ENCODE measurements around the gene SNAP25. TPM values are rescaled to one million over a fixed set of nuclear protein-coding genes. Genes with fewer than 3 reads are reported as not detected.

Gene SNAP25
- total RNA-seq, 1 experiment from 2014 or later: 0.39 TPM

- H4K20me1 ChIP-seq (ENCODE audit: insufficient read depth): no peaks in the 10 kb centered on the region
- H3K4me2 ChIP-seq (ENCODE audit: low read length): no peak overlapping the region
- RAD21 ChIA-PET (ENCODE audit: low non-redundant PET in 1 of 2, low total read pairs in 2 of 2, uncharacterized antibody in 2 of 2, unreplicated experiment in 2 of 2): no interaction called here
- no peak for TF ChIP-seq SP1 (IDR thresholded peaks at IDR 0.05; ENCODE audit: low read depth)
- no peak for TF ChIP-seq CTCF (IDR thresholded peaks at IDR 0.05 in 2 of 3, conservative IDR thresholded peaks at IDR 0.05 in 1 of 3; ENCODE audit: borderline replicate concordance in 1 of 3, insufficient read depth in 1 of 3, low read depth in 2 of 3, low read length in 2 of 3)
- TF ChIP-seq CEBPB (IDR thresholded peaks at IDR 0.05; ENCODE audit: low read depth): no peak
- TF ChIP-seq ELF1 (IDR thresholded peaks at IDR 0.05; ENCODE audit: borderline replicate concordance, low read depth): no peak
- no peak for TF ChIP-seq POLR2AphosphoS5 (IDR thresholded peaks at IDR 0.05; ENCODE audit: low read depth, low read length)
- TF ChIP-seq SRF (IDR thresholded peaks at IDR 0.05; ENCODE audit: low read depth): no peak
- POLR2A ChIA-PET: no interaction called here
- H3K36me3 ChIP-seq (ENCODE audit: control insufficient read depth in 1 of 2, insufficient read depth in 2 of 2, low read length in 2 of 2): no peaks in the 10 kb centered on the region
- CTCF ChIA-PET: no interaction called here
- no peak overlapping the region for H3K9ac ChIP-seq (ENCODE audit: low read length)
- H3K27me3 ChIP-seq (ENCODE audit: insufficient read depth, low read length): no peaks in the 10 kb centered on the region
- DNase-seq (ENCODE audit: low read depth, low spot score) (no peak), ATAC-seq (no peak)
- H3K4me1 ChIP-seq (ENCODE audit: control insufficient read depth in 1 of 2, insufficient read depth in 2 of 2, low read length in 2 of 2): no peaks in the 10 kb centered on the region
- H3K4me3 ChIP-seq (replicated peaks in 1 of 2; ENCODE audit: low read depth in 1 of 2, low read length in 2 of 2): no peak overlapping the region
- H3K27ac ChIP-seq (ENCODE audit: low read depth, low read length): no peak overlapping the region
- H3K79me2 ChIP-seq (ENCODE audit: insufficient read depth, low read length): no peaks in the 10 kb centered on the region
- H3K9me3 ChIP-seq (ENCODE audit: control insufficient read depth in 1 of 2, insufficient read depth in 1 of 2, low read depth in 1 of 2, low read length in 2 of 2): no peaks in the 10 kb centered on the region
- intact Hi-C loops (cut with micrococcal nuclease): no loop called here
- no TSS peak for BruUV-seq (replicated peaks)
- H2AFZ ChIP-seq (ENCODE audit: low read depth, low read length, poor library complexity, severe bottlenecking): no peak overlapping the region
- no peaks in the 10 kb centered on the region for H3K9me2 ChIP-seq (ENCODE audit: insufficient read depth)
These were observed 17.2 kb upstream of the SNAP25 start for GRCh38 chr20:10201321-10201870.

- H2AFZ ChIP-seq (ENCODE audit: low read depth, low read length, poor library complexity, severe bottlenecking): no peak overlapping the region
- no peak overlapping the region for H3K4me2 ChIP-seq (ENCODE audit: low read length)
- intact Hi-C loops (cut with micrococcal nuclease): no loop called here
- no peak for DNase-seq (ENCODE audit: low read depth, low spot score)
- H3K9ac ChIP-seq (ENCODE audit: low read length): no peak overlapping the region
- H3K4me3 ChIP-seq (replicated peaks in 1 of 2; ENCODE audit: low read depth in 1 of 2, low read length in 2 of 2): no peak overlapping the region
- ChIA-PET RAD21 (ENCODE audit: low non-redundant PET in 1 of 2, low total read pairs in 2 of 2, uncharacterized antibody in 2 of 2, unreplicated experiment in 2 of 2) (no interaction called here), CTCF (interaction anchor here (1.3 kb wide), 1 partner anchor 30 kb away, joined by 4 read pairs; no protein-coding TSS in a partner anchor), POLR2A (no interaction called here)
- no peaks in the 10 kb centered on the region for H3K9me2 ChIP-seq (ENCODE audit: insufficient read depth)
- peaks cover 7% of the 10 kb centered on the region; the same call in 1 of the 2 replicates for H3K27me3 ChIP-seq (ENCODE audit: insufficient read depth, low read length)
- BruUV-seq (replicated peaks): no TSS peak
- H3K4me1 ChIP-seq (ENCODE audit: control insufficient read depth in 1 of 2, insufficient read depth in 2 of 2, low read length in 2 of 2): no peaks in the 10 kb centered on the region
- H3K36me3 ChIP-seq (ENCODE audit: control insufficient read depth in 1 of 2, insufficient read depth in 2 of 2, low read length in 2 of 2): no peaks in the 10 kb centered on the region
- H4K20me1 ChIP-seq (ENCODE audit: insufficient read depth): no peaks in the 10 kb centered on the region
- no peaks in the 10 kb centered on the region for H3K9me3 ChIP-seq (ENCODE audit: control insufficient read depth in 1 of 2, insufficient read depth in 1 of 2, low read depth in 1 of 2, low read length in 2 of 2)
- H3K27ac ChIP-seq (ENCODE audit: low read depth, low read length): no peak overlapping the region
- no peaks in the 10 kb centered on the region for H3K79me2 ChIP-seq (ENCODE audit: insufficient read depth, low read length)
- no peak for ATAC-seq
- TF ChIP-seq CEBPB (IDR thresholded peaks at IDR 0.05; ENCODE audit: low read depth) (no peak), ZFX (IDR thresholded peaks at IDR 0.05) (no peak), YY1 (IDR thresholded peaks at IDR 0.05; ENCODE audit: extremely low read depth, insufficient replicate concordance, low read depth, low read length) (no peak), MAX (IDR thresholded peaks at IDR 0.05) (no peak), ELF1 (IDR thresholded peaks at IDR 0.05; ENCODE audit: borderline replicate concordance, low read depth) (no peak), POLR2AphosphoS5 (IDR thresholded peaks at IDR 0.05; ENCODE audit: low read depth, low read length) (no peak), ZNF274 (IDR thresholded peaks at IDR 0.05; ENCODE audit: low read depth, low read length) (no peak), SP1 (IDR thresholded peaks at IDR 0.05; ENCODE audit: low read depth) (no peak), RAD21 (IDR thresholded peaks at IDR 0.05; ENCODE audit: low read depth) (no peak), ZBTB33 (IDR thresholded peaks at IDR 0.05; ENCODE audit: extremely low read depth, insufficient replicate concordance, low read length) (no peak), EZH2 (IDR thresholded peaks at IDR 0.05) (no peak), JUND (IDR thresholded peaks at IDR 0.05) (no peak), POLR2A (IDR thresholded peaks at IDR 0.05; ENCODE audit: borderline replicate concordance, extremely low read depth, insufficient read depth, insufficient read length) (no peak)
These were observed 9.5 kb upstream of the SNAP25 start for GRCh38 chr20:10209091-10209490.
